HG02870 (cell line): Measurements from ENCODE around the gene IGSF3.

ENCODE experiments used
- ATAC-seq: cut with Tn5 transposase; IDR thresholded peaks from one replicate; pipeline ENCODE4 v1.9.1; 2021; ENCODE audit warnings: mild to moderate bottlenecking, moderate library complexity; ENCODE audit not compliant: unreplicated experiment

Gene IGSF3

DNA sequence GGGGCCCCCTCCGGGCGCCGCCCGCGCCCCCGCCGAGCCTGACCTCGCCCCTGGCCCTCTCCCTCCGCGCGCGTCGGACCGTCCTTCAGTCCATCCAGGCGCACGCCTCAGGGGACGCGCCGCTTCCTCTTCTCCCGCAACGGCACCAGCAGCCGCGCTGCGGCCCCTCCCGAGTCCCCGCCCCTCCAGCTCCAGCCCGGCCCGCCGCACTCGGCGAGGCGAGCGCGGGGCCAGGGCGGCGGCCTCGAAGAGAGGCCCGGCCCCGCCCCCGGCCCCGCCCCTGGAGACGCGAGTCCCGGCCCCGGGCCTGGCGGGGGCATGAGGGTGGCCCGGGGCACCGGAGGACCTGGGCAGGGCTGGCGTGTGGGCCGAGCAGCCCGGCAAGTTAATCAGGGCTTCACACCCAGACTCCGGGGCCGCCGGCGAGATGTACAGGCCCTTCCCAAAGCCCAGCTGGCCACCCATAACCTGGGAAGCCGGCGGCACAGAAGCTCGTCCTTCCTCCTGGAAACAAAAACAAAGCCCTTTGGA is at the start of gene IGSF3:
Gene IGSF3 (minus strand): TSS at position 159 of the 531 bp plus-strand sequence. CDS start 1,407 bp downstream, outside the sequence.
- ATAC-seq, result no peak

- ATAC-seq, result no peak
Observed at GRCh38 chr1:116717318-116717717, 49.8 kb upstream of the IGSF3 start.

DNA sequence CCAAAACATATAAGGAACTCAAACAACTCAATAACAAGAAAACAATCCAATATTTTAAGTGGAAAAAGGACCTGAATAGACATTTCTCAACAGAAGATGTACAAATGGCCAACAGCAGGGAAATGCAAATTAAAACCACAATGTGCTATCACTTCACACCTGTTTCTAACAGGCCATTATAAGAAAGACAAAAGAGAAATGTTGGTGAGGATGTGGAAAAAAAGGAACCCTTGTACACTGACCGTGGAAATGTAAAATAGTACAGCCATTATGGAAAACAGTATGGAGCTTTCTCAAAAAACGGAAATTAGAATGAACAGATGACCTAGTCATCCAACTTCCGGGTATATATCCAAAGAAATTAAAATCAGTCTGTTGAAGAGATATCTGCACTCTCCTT is 48.9 kb upstream of the IGSF3 start:
- no peak for ATAC-seq

- no peak for ATAC-seq
Observed at GRCh38 chr1:116713474-116713873, 45.9 kb upstream of the IGSF3 start.

- no peak for ATAC-seq
Observed at GRCh38 chr1:116712510-116712909, 45.0 kb upstream of the IGSF3 start.

GRCh38 chr1:116711263-116711840 is 43.8 kb upstream of the IGSF3 start:
- ATAC-seq, result no peak

DNA sequence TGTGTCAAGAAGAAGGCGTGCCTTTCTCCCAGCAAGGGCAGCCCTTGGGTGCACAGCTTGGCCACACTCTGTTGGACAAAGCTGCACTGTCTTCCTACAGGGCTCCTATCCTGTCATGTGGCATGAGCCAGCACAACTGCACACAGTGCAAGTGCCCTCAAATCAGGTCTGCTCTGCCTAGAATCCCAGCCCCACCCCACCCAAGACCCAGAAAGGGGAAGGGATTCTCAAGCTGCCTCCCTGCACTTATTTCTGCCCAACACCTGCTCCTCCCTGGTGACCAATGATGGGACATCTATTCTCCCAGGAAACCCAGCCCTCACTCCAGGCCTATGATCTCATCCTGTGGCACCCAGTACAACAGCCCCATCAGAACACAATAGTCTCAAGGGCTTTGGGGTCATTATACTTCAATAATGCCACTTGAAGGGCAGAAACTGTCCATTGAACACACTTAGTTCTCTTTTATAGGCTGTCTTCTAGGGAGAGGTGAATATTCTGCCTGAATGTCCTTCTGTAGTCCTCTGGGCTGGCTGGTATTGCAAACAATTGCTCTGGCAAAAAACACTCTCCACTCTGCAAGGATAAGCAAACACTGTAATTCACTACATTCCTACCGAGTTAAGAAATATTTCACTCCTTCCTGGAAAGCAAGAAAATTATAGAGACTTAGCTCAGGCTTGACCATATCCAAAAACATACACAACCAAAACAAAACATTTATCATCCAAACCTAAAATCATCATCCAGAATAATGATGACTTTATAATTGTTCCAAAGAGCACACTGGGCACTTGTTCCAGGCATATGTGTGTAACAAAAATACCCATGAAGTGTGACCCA is 43.1 kb upstream of the IGSF3 start:
- ATAC-seq, result no peak

DNA sequence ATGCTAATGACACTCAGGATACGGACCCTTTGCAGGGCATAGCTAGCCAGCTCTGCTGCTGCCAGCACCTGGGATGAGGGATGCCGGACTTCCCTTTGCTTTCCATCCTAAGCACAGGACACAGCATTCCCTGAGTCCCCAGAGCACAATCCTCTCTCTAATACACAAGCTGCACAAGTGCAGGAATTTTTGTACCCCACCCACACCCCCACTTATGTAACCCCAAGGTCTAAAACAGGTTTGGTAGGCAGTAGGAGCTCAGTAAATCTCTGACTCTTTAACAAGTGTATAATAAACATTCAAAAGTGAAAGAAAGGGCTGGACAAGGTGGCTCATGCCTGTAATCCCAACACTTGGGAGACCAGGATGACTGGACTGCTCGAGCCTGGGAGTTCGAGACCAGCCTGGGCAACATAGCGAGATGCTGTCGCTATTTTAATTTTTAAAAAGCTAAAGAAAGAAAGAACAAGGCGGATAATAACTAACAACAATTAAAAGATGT is 42.2 kb upstream of the IGSF3 start:
- ATAC-seq, result no peak

- ATAC-seq, result no peak
Observed at GRCh38 chr1:116708255-116708900, 40.8 kb upstream of the IGSF3 start.

GRCh38 chr1:116706841-116707240 is 39.3 kb upstream of the IGSF3 start:
- ATAC-seq, result no peak

GRCh38 chr1:116706123-116706522 is 38.6 kb upstream of the IGSF3 start:
- no peak for ATAC-seq

DNA sequence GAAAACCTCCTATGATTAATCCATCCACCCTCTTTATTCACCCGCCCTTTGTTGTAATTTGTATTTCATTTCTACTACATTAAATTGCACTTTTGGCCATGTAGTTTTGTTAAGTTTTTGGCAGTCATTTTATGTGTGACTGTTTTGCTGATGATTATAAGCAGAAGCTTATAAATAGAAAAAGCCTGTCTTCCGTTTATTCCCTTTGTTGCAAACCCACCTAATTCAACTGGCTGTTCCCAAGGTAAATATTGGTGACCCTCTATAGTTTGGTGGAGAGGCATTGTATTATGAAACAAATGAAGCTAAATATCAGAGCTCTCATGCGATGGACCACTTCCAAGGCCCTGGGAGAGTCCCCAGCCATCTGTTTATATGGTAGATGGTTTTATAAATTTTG is 36.7 kb upstream of the IGSF3 start:
- no peak for ATAC-seq

GRCh38 chr1:116699605-116700004 is 32.1 kb upstream of the IGSF3 start:
- no peak for ATAC-seq

GRCh38 chr1:116698244-116698595 is 30.7 kb upstream of the IGSF3 start:
- no peak for ATAC-seq

- no peak for ATAC-seq
Observed at GRCh38 chr1:116697548-116698243, 30.2 kb upstream of the IGSF3 start.

DNA sequence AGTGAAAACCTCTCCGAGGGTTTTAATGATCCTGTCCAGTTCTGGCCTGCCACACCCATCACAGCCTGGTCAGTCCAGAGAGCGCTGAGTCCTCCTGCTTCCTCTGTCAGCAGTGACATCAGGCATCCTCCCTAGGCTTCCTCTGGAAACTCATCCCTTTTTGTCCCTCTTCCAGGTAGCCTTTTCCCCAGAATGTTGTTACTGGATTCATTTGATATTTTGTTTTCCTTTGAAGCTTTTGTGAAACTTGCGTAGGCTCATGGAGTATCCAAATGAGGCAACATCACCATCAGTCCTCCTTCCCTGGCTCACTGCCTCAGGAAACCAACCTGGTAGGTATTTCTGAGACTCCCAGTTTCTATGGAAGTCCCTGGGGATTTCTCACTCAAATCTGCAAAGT is 27.0 kb upstream of the IGSF3 start:
- ATAC-seq, result no peak

GRCh38 chr1:116693759-116694480 is 26.4 kb upstream of the IGSF3 start:
- no peak for ATAC-seq

DNA sequence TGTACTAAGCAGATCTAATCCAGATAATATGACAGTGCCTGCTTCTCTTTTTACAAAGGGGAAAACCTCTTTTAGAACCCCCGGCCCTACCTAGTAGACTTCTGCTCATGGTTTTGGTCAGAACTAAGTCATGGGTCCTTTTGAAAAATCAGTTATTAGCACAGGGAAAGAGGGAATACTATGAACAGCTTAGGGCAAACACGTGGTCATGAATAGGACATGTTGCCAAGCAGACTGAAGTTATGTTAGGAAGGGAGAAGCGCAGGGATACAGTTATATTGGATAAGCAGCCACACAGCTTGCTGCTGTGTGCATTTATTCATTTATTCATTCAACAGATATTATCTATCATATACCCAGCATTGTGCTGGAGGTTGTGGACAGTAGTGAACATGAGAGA is 25.3 kb upstream of the IGSF3 start:
- no peak for ATAC-seq

DNA sequence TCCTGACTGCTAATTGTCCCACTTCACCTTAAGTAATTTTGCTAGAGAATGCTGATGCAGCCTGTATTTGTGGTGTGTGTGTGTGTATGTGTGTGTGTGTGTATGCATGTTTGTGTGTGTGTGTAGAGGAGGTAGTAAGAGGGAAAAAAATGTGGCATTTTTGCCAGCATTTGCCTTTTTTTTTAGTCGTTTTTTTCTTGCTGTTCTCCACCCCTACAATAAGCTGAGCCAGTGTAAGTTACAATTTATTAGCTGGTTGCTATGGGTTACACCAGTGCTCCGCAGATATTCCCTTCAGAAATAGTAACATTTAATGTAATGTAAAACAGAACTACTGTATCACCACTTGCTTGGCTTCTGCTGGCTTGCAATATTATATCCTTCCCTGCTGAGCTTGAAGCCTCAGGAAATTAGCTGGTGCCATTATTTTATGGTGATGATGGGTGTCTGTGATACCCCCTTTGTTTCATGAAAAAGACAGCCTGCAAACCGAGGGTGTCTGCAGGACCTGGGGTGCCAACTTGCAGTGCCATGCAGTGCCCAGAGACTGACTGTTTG is 23.4 kb upstream of the IGSF3 start:
- no peak for ATAC-seq

DNA sequence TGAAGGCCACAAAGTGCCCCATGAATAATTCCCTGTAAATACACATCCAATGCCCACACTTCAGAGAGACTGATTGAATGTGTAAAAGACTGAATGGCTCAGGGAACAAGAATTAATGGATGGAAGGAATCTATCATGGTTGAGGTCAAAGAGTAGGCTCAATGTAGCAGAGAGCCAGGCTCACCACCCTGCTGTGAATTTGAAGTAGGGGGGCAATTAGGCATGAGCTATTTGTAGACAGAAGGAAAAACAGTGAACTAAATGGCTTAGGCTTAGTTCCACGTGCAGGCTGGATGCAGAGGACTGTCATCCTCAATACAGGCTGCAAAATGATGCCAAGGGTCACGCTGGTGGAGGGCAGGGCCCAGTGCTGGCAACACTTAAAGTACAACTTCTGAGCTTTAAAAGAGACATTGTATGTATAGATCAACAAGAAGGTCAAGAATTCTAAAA is 22.9 kb upstream of the IGSF3 start:
- ATAC-seq, result no peak
